ENCODE data around the gene GABARAPL2. TPM values are rescaled to one million over a fixed set of nuclear protein-coding genes. Genes with fewer than 3 reads are reported as not detected.

The GABARAPL2 gene
- polyA plus RNA-seq, 1 donor from 2014 or later = 344 TPM

GRCh38 chr16:75526032-75526790, 40.0 kb upstream of the GABARAPL2 start:
- H3K4me2 ChIP-seq (ENCODE audit: low read length) = no peak overlapping the region
- H3F3A ChIP-seq (ENCODE audit: insufficient read depth, low read length, poor library complexity, severe bottlenecking) = no peaks in the 10 kb centered on the region
- no peak overlapping the region for H3K27ac ChIP-seq (ENCODE audit: low read length)
- H3K9me2 ChIP-seq (ENCODE audit: insufficient read depth, low read length) = no peaks in the 10 kb centered on the region
- no peak overlapping the region for H3K9ac ChIP-seq (ENCODE audit: low read length)
- no peak overlapping the region for H2AFZ ChIP-seq (ENCODE audit: low read depth, low read length)
- no peaks in the 10 kb centered on the region for H3K9me3 ChIP-seq (ENCODE audit: low read length)
- H3K36me3 ChIP-seq (ENCODE audit: insufficient read depth, low read length) = no peaks in the 10 kb centered on the region
- TF ChIP-seq RAD21 (conservative IDR thresholded peaks at IDR 0.05) (no peak), TAF1 (IDR thresholded peaks at IDR 0.05; ENCODE audit: low read depth) (no peak), POLR2AphosphoS5 (IDR thresholded peaks at IDR 0.05) (no peak), EP300 (conservative IDR thresholded peaks at IDR 0.05; ENCODE audit: poor library complexity, severe bottlenecking) (no peak), MXI1 (conservative IDR thresholded peaks at IDR 0.05; ENCODE audit: poor library complexity, severe bottlenecking) (no peak), EZH2 (IDR thresholded peaks at IDR 0.05; ENCODE audit: borderline replicate concordance, insufficient read depth, low read length, poor library complexity, severe bottlenecking) (no peak), SMC3 (conservative IDR thresholded peaks at IDR 0.05; ENCODE audit: poor library complexity) (no peak), CTCF (IDR thresholded peaks at IDR 0.05; ENCODE audit: poor library complexity, severe bottlenecking) (no peak)
- H3K4me3 ChIP-seq (ENCODE audit: low read length) = no peak overlapping the region
- no peaks in the 10 kb centered on the region for H4K20me1 ChIP-seq (ENCODE audit: insufficient read depth)
- H3K27me3 ChIP-seq (ENCODE audit: insufficient read depth, low read depth, low read length) = no peaks in the 10 kb centered on the region
- no peaks in the 10 kb centered on the region for H3K79me2 ChIP-seq (replicated peaks; ENCODE audit: insufficient read depth, low read length)

GRCh38 chr16:75527825-75528299, 38.3 kb upstream of the GABARAPL2 start:
- H3K79me2 ChIP-seq (replicated peaks; ENCODE audit: insufficient read depth, low read length) = no peaks in the 10 kb centered on the region
- TF ChIP-seq RAD21 (conservative IDR thresholded peaks at IDR 0.05) = no peak
- no peak for TF ChIP-seq TAF1 (IDR thresholded peaks at IDR 0.05; ENCODE audit: low read depth)
- TF ChIP-seq CTCF (IDR thresholded peaks at IDR 0.05; ENCODE audit: poor library complexity, severe bottlenecking) = no peak
- TF ChIP-seq REST (IDR thresholded peaks at IDR 0.05; ENCODE audit: borderline replicate concordance) = no peak
- no peak for TF ChIP-seq MXI1 (conservative IDR thresholded peaks at IDR 0.05; ENCODE audit: poor library complexity, severe bottlenecking)
- TF ChIP-seq EZH2 (IDR thresholded peaks at IDR 0.05; ENCODE audit: borderline replicate concordance, insufficient read depth, low read length, poor library complexity, severe bottlenecking) = no peak
- no peak overlapping the region for H3K9ac ChIP-seq (ENCODE audit: low read length)
- no peak overlapping the region for H3K27ac ChIP-seq (ENCODE audit: low read length)
- no peaks in the 10 kb centered on the region for H4K20me1 ChIP-seq (ENCODE audit: insufficient read depth)
- no peak overlapping the region for H3K4me3 ChIP-seq (ENCODE audit: low read length)
- no peaks in the 10 kb centered on the region for H3K9me2 ChIP-seq (ENCODE audit: insufficient read depth, low read length)
- no peaks in the 10 kb centered on the region for H3F3A ChIP-seq (ENCODE audit: insufficient read depth, low read length, poor library complexity, severe bottlenecking)
- H3K4me2 ChIP-seq (ENCODE audit: low read length) = no peak overlapping the region
- no peak overlapping the region for H2AFZ ChIP-seq (ENCODE audit: low read depth, low read length)
- H3K36me3 ChIP-seq (ENCODE audit: insufficient read depth, low read length) = no peaks in the 10 kb centered on the region
- H3K27me3 ChIP-seq (ENCODE audit: insufficient read depth, low read depth, low read length) = no peaks in the 10 kb centered on the region
- no peaks in the 10 kb centered on the region for H3K9me3 ChIP-seq (ENCODE audit: low read length)

Measured in neural cell (in vitro differentiated cells).